H54 (cell line): ENCODE results near the gene SBK1.

Source experiments
- DNase-seq: peaks from one replicate; pipeline ENCODE4 v3.0.0; 2011; ENCODE audit warnings: low spot score, mixed read lengths; ENCODE audit not compliant: insufficient read length
- FAIRE-seq: peaks from 3 replicates; lab custom pipeline; 2011; peaks lifted over from hg19 to GRCh38; lab: Jason Lieb, UNC
- POLR2A ChIP-seq: IDR thresholded peaks from 2 replicates; pipeline ENCODE4 v1.6.1; 2011; ENCODE audit warnings: low read depth, mild to moderate bottlenecking, low read length

Gene SBK1

DNA sequence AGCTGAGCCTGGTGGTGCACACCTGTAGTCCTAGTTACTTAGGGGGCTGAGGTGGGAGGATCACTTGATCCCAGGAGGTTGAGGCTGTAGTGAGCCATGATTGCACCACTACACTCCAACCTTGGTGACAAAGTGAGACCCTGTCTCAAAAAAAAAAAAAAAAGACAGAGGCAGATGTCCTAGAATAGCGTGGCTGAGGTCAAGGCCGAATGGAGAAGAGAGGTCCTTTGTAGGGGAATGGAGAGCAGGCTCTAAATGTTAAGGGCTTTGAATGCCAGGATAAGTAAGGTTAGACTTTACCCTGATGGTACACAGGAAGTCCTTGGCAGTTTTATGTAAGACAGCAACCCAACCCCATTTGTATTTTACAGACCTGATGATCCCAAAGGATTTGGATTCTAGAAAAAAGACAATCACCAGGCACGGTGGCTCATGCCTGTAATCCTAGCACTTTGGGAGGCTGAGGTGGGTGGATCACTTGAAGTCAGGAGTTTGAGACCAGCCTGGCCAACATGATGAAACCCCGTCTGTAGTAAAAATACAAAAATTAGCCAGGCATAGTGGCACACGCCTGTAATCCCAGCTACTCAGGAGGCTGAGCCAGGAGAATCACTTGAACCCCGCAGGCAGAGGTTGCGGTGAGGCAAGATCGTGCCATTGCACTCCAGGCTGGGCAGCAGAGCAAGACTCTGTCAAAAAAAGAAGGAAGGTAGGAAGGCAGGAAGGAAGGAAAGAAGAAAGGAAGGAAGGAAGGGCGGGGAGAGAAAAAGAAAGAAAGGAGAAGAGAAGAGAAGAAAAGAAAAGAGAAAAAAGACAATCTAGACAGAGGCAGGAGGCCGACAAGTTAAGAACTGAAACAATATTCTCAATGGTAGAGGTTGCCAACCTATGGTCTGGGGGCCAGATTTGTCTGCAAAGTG is 2.1 kb upstream of the SBK1 start:
- FAIRE-seq (no peak), DNase-seq (no peak)
- TF ChIP-seq POLR2A, result no peak

DNA sequence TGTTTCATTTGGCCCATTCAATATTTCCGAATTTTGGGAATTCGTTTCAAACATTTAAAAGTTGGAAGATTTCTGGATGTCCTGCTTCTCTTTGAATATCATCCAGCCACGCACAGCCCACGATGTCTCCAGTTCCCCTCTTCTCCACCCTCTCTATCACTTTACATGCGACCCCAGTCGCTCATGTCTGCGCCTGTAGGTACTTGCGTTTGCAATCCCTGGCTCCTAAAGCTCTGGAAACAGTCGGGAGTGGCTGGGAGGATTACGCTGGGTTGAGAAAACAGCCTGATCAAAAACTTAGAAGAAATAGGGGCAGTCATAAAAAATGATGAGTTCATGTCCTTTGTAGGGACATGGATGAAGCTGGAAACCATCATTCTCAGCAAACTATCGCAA is 1.5 kb upstream of the SBK1 start:
- FAIRE-seq (no peak), DNase-seq (no peak)
- no peak for TF ChIP-seq POLR2A

DNA sequence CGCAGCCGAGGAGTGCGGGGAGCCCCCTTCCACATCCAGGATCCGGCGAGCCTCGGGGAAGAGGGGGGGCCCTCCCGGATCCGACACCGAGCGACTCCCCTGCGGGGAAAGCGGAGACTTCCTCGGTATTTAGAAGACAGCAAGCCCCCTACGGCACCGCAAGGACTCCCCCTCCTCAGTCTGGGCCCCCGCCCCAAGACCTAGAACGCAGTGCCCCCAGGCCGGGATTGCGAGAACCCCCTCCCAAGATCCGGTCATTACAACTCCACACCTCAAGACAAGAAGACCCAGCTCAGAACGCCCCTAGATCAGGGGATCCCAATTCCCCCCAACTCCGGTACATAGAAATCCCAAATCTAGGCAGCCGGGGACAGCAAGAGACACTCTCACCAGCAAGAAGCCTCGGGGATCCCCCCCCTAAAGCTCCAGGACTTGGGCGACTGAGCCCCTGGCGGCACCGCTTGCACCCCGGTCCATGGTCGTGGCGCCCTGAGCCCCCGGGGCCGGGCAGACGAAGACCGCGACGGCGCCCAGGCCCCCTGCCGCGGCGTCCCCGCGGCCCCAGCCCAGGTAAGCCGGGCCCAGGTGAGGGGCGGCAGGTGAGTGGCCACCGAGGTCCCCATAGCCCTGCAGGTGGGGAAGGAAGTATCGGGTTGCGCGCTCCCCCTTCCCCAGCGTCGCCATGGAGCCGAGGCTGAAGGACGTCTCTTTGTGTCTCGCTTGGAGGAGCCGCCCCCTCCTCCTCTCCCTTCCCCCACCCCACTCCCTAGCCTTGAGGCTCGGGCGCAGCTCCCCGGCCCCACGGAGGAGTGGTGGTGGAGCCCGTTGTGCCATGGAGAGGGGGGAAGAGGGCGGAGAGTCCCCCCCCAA is 641 bp downstream of the SBK1 start:
- DNase-seq, result no peak
- no peak for TF ChIP-seq POLR2A
- no peak for FAIRE-seq

DNA sequence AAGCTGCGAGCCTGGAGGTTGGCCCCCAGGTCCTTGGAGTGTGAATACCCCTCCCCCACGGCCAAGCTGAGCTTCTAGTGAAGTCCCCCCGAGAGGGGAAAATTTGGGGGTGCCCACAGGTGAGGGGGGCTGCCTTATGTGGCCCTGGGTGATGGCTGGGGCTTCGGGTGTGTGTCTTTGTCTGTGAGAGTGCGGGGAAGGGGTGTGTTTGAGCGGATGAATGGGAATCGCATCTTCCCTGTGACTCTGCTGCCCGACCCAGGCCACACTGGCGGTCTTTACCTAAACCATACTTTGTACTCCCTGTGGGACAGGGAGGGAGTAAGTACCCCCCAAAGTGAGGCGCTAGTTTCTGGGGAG is 1.3 kb downstream of the SBK1 start:
- FAIRE-seq, result no peak
- DNase-seq, result no peak
- TF ChIP-seq POLR2A, result no peak

DNA sequence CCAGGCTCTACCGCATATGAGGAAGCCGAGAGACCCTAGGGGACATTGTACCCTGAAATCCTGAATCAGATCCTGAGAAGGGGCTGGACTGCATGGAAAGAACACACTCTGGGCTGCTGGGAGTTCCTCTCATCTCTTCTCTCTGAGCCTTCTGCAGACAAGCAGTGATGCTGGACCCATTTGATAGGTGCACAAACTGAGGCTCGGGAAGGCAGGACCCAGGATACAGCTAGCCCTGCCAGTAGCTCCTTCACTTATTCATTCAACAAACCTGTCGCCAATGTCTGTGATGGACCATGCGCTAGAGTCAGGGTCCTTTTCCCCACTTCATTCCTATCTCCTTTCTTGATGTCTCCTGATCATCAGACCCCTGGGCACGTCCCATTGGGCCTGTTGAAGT is 1.9 kb downstream of the SBK1 start:
- no peak for TF ChIP-seq POLR2A
- no peak for DNase-seq
- FAIRE-seq, result no peak

DNA sequence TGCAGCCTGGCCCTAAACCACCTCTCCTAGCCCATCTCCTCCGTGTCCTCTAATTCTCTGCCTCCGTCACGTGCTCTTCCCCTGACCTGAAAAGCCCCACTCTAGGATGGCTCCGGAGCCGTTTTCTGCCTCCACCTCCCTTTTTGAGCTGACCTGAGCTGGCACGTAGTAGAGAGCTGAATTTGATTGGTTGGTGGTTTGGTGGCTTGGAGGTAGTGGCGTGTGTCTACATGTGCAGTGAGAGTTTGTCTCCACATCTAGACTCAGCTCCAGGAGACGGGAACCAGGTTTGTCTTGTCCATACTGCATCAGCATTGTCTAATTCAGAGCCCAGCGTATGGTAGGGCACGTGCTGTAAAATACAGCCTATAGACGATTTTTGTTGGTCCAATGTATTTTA is 3.0 kb downstream of the SBK1 start:
- TF ChIP-seq POLR2A, result no peak
- DNase-seq (no peak), FAIRE-seq (no peak)

DNA sequence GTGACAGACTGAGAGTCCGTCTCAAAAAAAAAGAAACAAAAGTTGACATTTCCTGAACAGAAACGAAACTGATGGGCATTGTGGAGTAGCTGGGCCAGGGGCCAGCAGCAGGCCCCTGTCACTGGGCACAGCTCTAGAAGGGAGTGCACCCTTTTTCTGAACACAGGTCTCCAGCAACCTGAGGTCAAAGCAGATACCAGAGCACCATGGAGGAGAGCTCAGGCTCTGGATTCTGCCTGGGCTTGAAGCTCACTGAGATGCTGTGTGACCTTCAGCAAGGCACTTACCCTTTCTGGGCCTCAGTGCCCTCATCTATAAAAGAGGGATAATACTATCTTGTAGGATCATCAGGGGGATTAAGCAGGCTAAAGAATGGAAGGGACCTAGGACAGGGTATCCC is 5.0 kb downstream of the SBK1 start:
- no peak for TF ChIP-seq POLR2A
- FAIRE-seq, result no peak
- no peak for DNase-seq

DNA sequence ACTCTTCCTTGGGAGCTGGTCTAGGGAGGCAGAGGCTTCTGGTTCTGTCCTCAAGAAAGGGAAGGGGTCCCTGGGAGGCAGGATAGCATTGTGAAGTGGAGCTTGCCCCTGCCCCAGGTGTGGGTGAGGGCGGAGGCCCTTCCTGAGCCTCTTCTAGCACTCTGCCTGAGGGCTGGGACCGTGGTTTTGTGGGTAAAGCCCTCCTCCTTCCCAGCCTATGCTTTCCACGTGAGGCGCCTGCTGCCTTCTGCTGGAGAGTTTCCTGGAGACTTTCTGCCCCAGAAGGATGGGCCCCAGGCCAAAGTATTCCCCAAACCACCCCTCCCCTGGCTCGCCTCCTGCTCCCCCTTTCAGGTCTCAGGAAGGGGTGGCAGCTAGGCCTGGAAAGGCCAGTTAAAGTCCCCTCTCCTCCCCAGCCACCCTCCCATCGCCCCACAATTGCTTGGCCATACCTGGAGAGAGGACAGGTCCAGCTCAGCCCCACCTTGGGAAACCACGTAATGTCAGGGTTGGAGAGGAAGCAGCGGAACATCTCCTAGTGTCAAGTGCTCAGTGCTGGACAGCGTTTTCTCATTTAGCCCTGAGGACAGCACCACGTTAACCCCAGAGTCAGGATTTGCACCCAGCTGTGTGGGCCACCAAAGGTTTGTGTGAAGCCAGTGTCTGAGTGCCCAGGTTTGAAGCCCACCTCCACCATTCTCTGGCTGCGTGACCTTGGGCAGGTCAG is 5.6 kb downstream of the SBK1 start:
- FAIRE-seq, result no peak
- DNase-seq, result no peak
- no peak for TF ChIP-seq POLR2A

DNA sequence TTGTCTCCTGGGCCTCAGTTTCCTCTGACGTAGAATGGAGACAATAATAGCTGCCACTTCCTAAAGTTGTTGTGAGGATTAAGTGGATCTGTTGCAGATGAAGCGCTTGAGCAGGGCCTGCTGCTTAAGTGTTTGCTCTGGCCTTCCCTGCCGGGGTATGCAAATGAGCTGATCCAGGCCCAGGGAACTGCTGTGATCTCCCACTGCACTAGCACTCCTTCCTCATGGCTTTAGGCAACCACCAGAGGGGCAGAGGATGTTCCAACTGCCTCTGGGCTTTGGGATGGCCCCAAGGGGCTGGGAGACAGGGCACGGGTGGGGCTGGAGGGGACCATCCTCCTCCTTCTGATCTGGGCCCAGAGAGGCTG is 6.2 kb downstream of the SBK1 start:
- no peak for DNase-seq
- no peak for TF ChIP-seq POLR2A
- no peak for FAIRE-seq

DNA sequence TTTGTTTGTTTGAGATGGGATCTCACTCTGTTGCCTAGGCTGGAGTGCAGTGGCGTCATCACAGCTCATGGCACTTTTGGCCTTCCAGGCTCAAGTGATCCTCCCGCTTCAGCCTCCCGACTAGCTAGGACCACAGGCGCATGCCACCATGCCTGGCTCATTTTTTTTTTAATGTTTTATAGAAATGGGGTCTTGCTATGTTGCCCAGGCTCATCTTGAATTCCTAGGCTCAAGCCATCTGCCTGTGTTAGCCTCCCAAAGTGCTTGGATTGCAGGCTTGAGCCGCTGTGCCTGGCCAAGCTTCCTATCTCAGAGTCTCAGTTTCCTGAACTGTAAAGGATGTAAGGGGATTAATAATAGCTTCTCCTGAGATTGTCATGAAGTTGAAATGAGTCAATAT is 8.0 kb downstream of the SBK1 start:
- no peak for TF ChIP-seq POLR2A
- DNase-seq, result no peak
- no peak for FAIRE-seq

DNA sequence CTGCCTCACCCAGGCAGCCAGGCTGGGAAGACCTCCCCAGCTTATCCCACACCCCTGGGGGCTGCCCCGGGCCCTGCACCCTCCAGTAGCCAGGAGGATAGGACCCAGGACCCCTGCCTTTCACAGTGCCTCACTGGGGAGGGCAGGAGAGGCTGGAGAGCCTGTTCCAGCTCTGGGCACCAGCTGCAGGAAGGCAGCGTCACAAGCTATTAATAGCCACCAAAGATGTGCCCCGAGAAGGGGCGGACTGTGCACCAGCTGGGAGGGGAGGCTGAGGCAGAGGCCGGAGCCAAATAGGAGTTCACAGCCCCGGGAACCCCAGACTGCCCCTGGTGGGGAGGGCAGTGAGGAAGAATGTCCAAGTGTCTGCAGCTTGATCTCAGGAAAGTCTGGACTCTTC is 8.8 kb downstream of the SBK1 start:
- FAIRE-seq (no peak), DNase-seq (no peak)
- TF ChIP-seq POLR2A, result no peak

DNA sequence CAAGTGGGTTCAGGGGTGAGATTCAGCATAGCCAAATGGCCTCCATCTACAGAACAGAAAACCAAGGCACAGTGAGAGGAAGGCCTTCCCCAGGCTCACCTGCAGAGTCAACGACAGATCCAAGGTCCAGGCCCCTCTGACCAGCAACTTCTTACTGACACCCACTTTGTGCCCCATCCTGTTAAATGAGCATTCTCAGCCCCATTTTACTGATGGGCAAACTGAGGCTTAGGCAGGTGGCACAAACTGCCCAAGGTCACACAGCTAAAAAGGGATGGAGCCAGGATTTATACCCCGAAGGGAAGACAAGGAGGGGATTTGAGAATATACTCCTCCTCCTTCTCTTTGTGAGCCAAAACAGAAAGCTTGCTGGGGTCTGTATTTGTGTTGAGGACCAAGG is 9.3 kb downstream of the SBK1 start:
- TF ChIP-seq POLR2A, result no peak
- no peak for FAIRE-seq
- DNase-seq, result no peak

DNA sequence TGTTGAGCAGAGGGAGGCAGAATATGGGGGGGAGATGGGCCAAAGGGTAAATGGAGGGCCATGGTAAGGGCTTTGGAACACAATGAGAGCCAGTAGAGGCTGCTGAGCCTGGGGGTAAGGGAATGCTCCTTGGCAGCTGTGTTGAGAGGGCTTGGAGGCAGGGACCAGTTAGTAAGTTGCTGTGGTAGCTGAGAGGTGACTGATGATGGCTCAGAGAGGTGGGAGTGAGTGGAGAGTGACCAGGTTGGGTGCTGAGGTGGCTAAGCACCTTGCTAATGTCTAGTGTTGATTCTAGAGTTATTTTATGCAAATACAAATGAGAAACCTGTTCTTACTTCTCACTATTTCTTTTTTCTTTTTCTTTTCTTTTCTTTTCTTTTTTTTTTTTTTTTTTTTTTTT is 10.8 kb downstream of the SBK1 start:
- FAIRE-seq, result no peak
- TF ChIP-seq POLR2A, result no peak
- no peak for DNase-seq

DNA sequence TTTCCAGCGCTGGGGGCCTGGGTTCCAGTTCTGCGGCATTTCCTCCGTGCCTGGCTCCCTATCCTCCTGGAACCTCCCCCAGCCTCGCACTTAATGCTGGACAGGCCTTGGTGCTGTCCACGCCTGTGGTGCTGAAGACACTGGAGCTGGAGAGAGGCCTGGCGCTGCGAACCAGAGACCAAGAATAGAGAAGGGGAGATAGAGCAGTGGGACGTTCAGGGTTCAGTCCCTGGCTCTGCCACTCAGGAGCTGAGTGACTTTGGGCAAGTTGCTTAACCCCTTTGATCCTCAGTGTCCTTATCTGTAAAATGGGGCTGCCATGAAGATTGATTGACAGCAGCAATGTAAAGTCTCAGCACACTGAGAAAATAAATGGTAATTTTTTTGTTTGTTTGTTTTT is 11.9 kb downstream of the SBK1 start:
- DNase-seq (no peak), FAIRE-seq (no peak)
- TF ChIP-seq POLR2A, result no peak
